Measurements from ENCODE around the gene NSRP1. TPM values are rescaled to one million over a fixed set of nuclear protein-coding genes. Genes with fewer than 3 reads are reported as not detected.

Gene NSRP1
- total and polyA plus RNA-seq, 11 donors: 10.6 to 36.6 (median 25.1) TPM

DNA sequence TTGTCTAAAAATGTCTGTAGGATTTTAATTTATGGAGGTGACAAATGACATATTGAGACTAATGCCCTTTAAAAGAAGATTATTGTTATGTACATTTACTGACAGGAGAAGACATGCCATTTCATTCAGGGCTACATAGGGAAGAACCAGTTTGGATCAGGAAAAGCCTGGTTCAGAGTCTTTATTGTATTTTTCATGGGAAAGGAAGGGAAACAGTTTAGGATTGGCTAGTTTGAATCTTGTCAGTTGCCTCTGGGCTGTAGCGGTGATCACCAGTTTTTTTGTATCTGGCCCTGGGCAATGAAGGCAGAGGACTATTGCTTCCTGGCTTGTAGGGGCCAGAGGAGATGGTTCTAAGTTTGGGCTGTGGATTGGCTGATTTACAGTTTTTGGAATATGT is 31.8 kb downstream of the NSRP1 start:
- intact Hi-C loops (cut with DNase I): no loop called here
- no peak for TF ChIP-seq POLR2A (IDR thresholded peaks at IDR 0.05)
- 85 to 100% (median 98%) methylated on average over 1 of the region's 1 CpG for WGBS, 4 donors
- DNase-seq (no peak), ATAC-seq (no peak)
- no peak overlapping the region for H3K27ac ChIP-seq
- H3K4me1 ChIP-seq: peaks cover 0 to 3% (median under 1%) of the 10 kb centered on the region in 12 donors
- no peaks in the 10 kb centered on the region for H3K27me3 ChIP-seq
- H3K36me3 ChIP-seq: peaks cover 0 to 16% (median 3%) of the 10 kb centered on the region in 9 donors
- no peak overlapping the region for H3K4me3 ChIP-seq
- no peaks in the 10 kb centered on the region for H3K9me3 ChIP-seq

GRCh38 chr17:30151471-30151870 is 34.9 kb downstream of the NSRP1 start:
- WGBS, 4 donors: 98 to 99% (median 98%) methylated on average over 4 of the region's 4 CpGs

GRCh38 chr17:30153463-30153862 is 36.8 kb downstream of the NSRP1 start:
- Histone ChIP-seq H3K36me3 (peaks cover 0 to 28% (median 14%) of the 10 kb centered on the region in 9 donors), H3K27me3 (no peaks in the 10 kb centered on the region), H3K9me3 (peaks cover 0 to 4% (median 0%) of the 10 kb centered on the region in 12 donors), H3K27ac (no peak overlapping the region), H3K4me3 (no peak overlapping the region), H3K4me1 (peaks cover 0 to 7% (median 0%) of the 10 kb centered on the region in 12 donors)
- TF ChIP-seq, protein P1, sequence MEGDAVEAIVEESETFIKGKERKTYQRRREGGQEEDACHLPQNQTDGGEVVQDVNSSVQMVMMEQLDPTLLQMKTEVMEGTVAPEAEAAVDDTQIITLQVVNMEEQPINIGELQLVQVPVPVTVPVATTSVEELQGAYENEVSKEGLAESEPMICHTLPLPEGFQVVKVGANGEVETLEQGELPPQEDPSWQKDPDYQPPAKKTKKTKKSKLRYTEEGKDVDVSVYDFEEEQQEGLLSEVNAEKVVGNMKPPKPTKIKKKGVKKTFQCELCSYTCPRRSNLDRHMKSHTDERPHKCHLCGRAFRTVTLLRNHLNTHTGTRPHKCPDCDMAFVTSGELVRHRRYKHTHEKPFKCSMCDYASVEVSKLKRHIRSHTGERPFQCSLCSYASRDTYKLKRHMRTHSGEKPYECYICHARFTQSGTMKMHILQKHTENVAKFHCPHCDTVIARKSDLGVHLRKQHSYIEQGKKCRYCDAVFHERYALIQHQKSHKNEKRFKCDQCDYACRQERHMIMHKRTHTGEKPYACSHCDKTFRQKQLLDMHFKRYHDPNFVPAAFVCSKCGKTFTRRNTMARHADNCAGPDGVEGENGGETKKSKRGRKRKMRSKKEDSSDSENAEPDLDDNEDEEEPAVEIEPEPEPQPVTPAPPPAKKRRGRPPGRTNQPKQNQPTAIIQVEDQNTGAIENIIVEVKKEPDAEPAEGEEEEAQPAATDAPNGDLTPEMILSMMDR (IDR thresholded peaks at IDR 0.05): no peak
- no peak for TF ChIP-seq POLR2A (IDR thresholded peaks at IDR 0.05)
- DNase-seq: no peak
- ATAC-seq: no peak
- intact Hi-C loops (cut with DNase I): no loop called here

More at GRCh38 chr17:30151471-30151870, 34.9 kb downstream of the NSRP1 start:
- H3K27ac ChIP-seq: no peak overlapping the region
- no peaks in the 10 kb centered on the region for H3K9me3 ChIP-seq
- no peaks in the 10 kb centered on the region for H3K4me1 ChIP-seq
- ATAC-seq (no peak), DNase-seq (no peak)
- TF ChIP-seq POLR2A (IDR thresholded peaks at IDR 0.05): no peak
- TF ChIP-seq, protein P1 (IDR thresholded peaks at IDR 0.05): no peak
- no peaks in the 10 kb centered on the region for H3K27me3 ChIP-seq
- no peak overlapping the region for H3K4me3 ChIP-seq
- intact Hi-C loops (cut with DNase I): no loop called here
- H3K36me3 ChIP-seq: peaks cover 0 to 14% (median 3%) of the 10 kb centered on the region in 9 donors

GRCh38 chr17:30155389-30155788 is 38.8 kb downstream of the NSRP1 start:
- ATAC-seq (no peak), DNase-seq (no peak)
- Histone ChIP-seq H3K27ac (no peak overlapping the region), H3K27me3 (no peaks in the 10 kb centered on the region), H3K4me1 (peaks cover 0 to 7% (median 0%) of the 10 kb centered on the region in 12 donors), H3K4me3 (no peak overlapping the region), H3K36me3 (peaks cover 0 to 44% (median 19%) of the 10 kb centered on the region in 9 donors), H3K9me3 (peaks cover 0 to 23% (median 8%) of the 10 kb centered on the region in 12 donors)
- WGBS, 4 donors: 96 to 98% (median 96%) methylated on average over 2 of the region's 2 CpGs
- TF ChIP-seq POLR2A (IDR thresholded peaks at IDR 0.05): no peak
- TF ChIP-seq, protein P1 (IDR thresholded peaks at IDR 0.05): no peak
- intact Hi-C loops (cut with DNase I): no loop called here
